Gastrocnemius medialis (tissue), 4 donors: ENCODE results near the gene FAM117A. TPM values are rescaled to one million over a fixed set of nuclear protein-coding genes. Genes with fewer than 3 reads are reported as not detected.

Experiments
- ATAC-seq, 2 donors: fragments of 150-250 bp; one replicate each; pipeline ENCODE4 v1.9.1; 2016
- DNase-seq, 2 donors: peaks; one replicate each; pipeline ENCODE4 v3.0.0-alpha.2; 2019
- H3K27ac ChIP-seq, 4 donors: fragments of 200-600 bp; sonication (generic); 1 replicate in 1 of 4; 2 replicates in 3 of 4; pipeline ENCODE4 v1.5.1; 2016 to 2018; ENCODE audit warnings: mild to moderate bottlenecking in 2 of 4, moderate library complexity in 1 of 4
- H3K27me3 ChIP-seq, 3 donors: fragments of 200-600 bp; sonication (generic) in 2 of 3; 1 replicate in 1 of 3; 2 replicates in 2 of 3; pipeline versions ENCODE4 v1.5.1 to v1.6.0; 2016 to 2019; ENCODE audit warnings: mild to moderate bottlenecking in 1 of 3, moderate library complexity in 1 of 3
- H3K36me3 ChIP-seq, 2 donors: fragments of 200-600 bp; sonication (generic) in 1 of 2; one replicate each; pipeline ENCODE4 v1.5.1; 2017 to 2018
- H3K4me1 ChIP-seq, 2 donors: fragments of 200-600 bp; sonication (generic) in 1 of 2; one replicate each; pipeline ENCODE4 v1.5.1; 2016 to 2017; ENCODE audit warnings: mild to moderate bottlenecking in 2 of 2
- H3K4me3 ChIP-seq, 4 donors: fragments of 200-600 bp; sonication (generic) in 3 of 4; 1 replicate in 1 of 4; 2 replicates in 3 of 4; pipeline ENCODE4 v1.5.1; 2016 to 2019; ENCODE audit warnings: mild to moderate bottlenecking in 2 of 4
- H3K9me3 ChIP-seq, 3 donors: fragments of 200-600 bp; sonication (generic) in 2 of 3; 1 replicate in 1 of 3; 2 replicates in 2 of 3; pipeline ENCODE4 v1.5.1; 2016 to 2019
- POLR2A ChIP-seq, 2 donors: fragments of 450-650 bp; IDR thresholded peaks; one replicate each; pipeline ENCODE4 v1.6.1; 2017; ENCODE audit warnings: antibody characterized with exemption in 2 of 2, mild to moderate bottlenecking in 2 of 2, moderate library complexity in 2 of 2
- in situ Hi-C, 4 donors: fragments of 200-750 bp; cut with MboI; loops; one replicate each; pipeline versions ENCODE4 v1.15.0 to v1.8.0; 2017; ENCODE audit warnings: low sequenced_read_pairs in 4 of 4
- intact Hi-C: fragments of 100-400 bp; cut with DNase I; formaldehyde crosslinking; loops from one replicate; pipeline ENCODE4 v1.15.1; 2023; ENCODE audit warnings: low total_unique reads
- total RNA-seq, 4 donors: library from RNA; depleted of rRNA; stranded (reverse); fragments of >200 nt; gene quantifications; one replicate each; pipeline versions ENCODE4 v1.1.0 to v1.2.3, GENCODE V29; 2016
- TF ChIP-seq, protein P1 (sequence below), 5 experiments: fragments of 450-650 bp in 3 of 5; fragments of 200-600 bp in 2 of 5; sonication (generic) in 2 of 5; IDR thresholded peaks in 4 of 5; conservative IDR thresholded peaks in 1 of 5; 1 replicate in 4 of 5; 2 replicates in 1 of 5; pipeline ENCODE4 v1.5.1; 2016 to 2019; ENCODE audit warnings: antibody characterized with exemption in 5 of 5, mild to moderate bottlenecking in 3 of 5, moderate library complexity in 3 of 5

Gene FAM117A
- total RNA-seq, 4 donors from 2014 or later, result 2.6 to 4.9 (median 3.3) TPM

DNA sequence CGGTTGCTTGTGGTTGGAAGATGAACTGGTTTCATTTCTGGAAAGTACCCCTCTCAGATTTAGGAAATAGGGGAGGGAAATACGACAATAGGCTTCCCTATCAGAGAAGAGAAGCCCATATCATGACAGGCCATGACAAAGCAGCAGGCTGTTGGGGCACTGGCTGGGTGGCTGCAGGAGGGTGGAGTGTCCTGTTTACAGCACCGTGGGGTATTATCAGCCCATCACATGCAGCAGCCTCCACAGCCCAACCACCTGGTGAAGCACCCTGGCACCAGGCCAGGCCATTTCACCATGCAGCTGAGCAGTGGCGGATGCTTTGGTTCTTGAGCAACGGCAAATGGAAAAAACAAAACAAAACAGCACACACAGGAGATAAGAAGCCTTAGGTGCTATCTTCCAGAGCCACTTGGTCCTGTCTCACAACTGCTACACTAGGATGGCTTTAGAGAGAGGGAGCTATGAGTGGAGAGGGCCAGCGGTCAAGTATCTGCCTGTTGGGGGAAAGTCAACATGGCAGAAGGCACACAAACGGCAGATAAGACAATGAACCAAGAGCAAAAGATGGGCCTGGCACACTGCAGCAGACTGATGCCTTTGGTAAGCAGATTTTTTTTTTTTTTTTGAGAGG lies 24.2 kb downstream of the FAM117A start:
- intact Hi-C loops, result no loop called here
- H3K27ac ChIP-seq, result peak overlapping the region; percentile 27 to 72 (median 50)
- H3K27me3 ChIP-seq, result no peaks in the 10 kb centered on the region
- peak; percentile 72 to 81 for ATAC-seq
- no peak overlapping the region for H3K4me3 ChIP-seq
- peak; percentile 81 to 89 for DNase-seq
- in situ Hi-C loops, result no loop called here
- no peaks in the 10 kb centered on the region for H3K9me3 ChIP-seq
- no peaks in the 10 kb centered on the region for H3K36me3 ChIP-seq
- H3K4me1 ChIP-seq, result peaks cover 32 to 48% of the 10 kb centered on the region in 2 donors
- TF ChIP-seq POLR2A (IDR thresholded peaks at IDR 0.05), result peak in 1 of 2 donors; percentile 12
- TF ChIP-seq, protein P1, sequence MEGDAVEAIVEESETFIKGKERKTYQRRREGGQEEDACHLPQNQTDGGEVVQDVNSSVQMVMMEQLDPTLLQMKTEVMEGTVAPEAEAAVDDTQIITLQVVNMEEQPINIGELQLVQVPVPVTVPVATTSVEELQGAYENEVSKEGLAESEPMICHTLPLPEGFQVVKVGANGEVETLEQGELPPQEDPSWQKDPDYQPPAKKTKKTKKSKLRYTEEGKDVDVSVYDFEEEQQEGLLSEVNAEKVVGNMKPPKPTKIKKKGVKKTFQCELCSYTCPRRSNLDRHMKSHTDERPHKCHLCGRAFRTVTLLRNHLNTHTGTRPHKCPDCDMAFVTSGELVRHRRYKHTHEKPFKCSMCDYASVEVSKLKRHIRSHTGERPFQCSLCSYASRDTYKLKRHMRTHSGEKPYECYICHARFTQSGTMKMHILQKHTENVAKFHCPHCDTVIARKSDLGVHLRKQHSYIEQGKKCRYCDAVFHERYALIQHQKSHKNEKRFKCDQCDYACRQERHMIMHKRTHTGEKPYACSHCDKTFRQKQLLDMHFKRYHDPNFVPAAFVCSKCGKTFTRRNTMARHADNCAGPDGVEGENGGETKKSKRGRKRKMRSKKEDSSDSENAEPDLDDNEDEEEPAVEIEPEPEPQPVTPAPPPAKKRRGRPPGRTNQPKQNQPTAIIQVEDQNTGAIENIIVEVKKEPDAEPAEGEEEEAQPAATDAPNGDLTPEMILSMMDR (IDR thresholded peaks at IDR 0.05 in 4 of 5, conservative IDR thresholded peaks at IDR 0.05 in 1 of 5), result no peak

DNA sequence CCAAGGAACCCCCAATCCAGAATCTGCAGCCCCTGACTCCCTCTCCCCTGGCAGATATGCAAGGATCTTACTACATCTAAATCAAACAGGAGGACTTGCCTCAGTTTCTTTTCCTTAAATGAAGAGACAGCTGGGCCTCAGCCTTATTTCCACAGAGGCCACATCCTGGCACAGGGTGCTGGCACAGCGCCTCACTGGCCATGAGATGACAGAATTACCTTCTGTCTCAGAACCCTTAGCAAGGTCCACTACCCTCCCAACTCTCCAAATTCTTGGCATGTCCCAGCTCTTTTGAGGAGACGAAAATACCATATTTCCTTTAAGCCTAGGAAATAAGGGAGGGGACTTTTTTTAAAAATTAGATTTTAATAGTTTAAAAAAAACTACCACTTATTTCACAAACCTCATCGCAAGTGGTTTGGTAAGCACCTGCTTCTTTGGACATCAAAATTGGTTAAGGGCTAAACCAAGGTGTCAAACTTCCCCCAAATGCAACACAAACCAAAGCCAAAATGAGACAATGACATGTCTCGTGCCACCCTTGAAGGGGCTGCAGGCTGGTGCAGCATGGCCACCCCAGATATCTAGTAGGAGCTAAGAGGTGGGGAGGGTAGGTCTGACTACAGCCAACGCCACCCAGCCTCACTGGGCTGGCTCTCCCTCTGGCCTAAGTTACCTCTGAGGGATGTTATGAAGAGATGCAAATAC lies 25.3 kb downstream of the FAM117A start:
- ATAC-seq, result peak in 1 of 2 donors; percentile 67
- no peaks in the 10 kb centered on the region for H3K9me3 ChIP-seq
- H3K4me3 ChIP-seq, result no peak overlapping the region
- TF ChIP-seq, protein P1 (IDR thresholded peaks at IDR 0.05 in 4 of 5, conservative IDR thresholded peaks at IDR 0.05 in 1 of 5), result no peak
- no peak for TF ChIP-seq POLR2A (IDR thresholded peaks at IDR 0.05)
- peak; percentile 34 to 62 for DNase-seq
- H3K27ac ChIP-seq, result peak overlapping the region in 3 of 4 donors; percentile 27 to 51 (median 50)
- intact Hi-C loops, result no loop called here
- peaks cover 32 to 48% of the 10 kb centered on the region in 2 donors for H3K4me1 ChIP-seq
- in situ Hi-C loops, result no loop called here
- H3K36me3 ChIP-seq, result no peaks in the 10 kb centered on the region
- no peaks in the 10 kb centered on the region for H3K27me3 ChIP-seq

DNA sequence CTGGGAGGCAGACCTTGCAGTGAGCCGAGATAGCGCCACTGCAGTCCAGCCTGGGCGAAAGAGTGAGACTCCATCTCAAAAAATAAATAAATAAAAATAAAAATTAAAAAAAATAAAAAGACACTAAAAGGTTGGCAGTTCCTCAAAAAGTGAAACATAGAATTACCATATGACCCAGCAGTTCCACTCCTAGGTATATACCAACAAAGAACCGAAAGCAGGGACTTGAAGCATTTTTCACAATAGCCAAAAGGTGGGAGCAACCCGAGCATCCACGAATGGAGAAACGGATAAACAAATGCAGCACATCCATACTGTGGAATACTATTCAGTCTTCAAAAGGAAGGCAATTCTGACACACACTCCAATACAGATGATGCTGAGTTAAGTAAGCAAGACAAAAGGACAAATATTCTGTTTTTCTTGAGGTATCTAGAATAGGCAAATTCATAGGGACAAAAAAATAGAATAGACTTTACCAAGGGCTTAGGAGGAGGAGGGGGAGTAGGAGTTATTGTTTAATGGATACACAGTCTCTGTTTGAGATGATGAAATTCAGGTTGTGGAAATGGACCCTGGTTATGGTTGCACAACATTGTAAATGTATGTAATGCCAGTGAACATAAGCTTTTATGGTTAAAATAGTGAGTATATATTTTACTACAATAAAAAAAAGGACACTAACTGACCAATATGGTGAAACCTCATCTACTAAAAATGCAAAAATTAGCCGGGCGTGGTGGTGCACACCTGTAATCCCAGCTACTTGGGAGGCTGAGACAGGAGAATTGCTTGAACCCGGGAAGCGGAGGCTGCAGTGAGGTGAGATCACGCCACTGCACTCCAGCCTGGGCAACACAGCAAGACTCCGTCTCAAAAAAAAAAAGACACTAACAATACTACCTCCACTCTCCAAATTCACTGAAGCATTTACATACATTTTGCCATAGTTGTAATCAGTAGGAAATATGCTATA lies 29.1 kb downstream of the FAM117A start:
- Histone ChIP-seq H3K4me3 (no peak overlapping the region), H3K27me3 (no peaks in the 10 kb centered on the region), H3K36me3 (no peaks in the 10 kb centered on the region), H3K4me1 (peaks cover 30 to 33% of the 10 kb centered on the region in 2 donors), H3K9me3 (no peaks in the 10 kb centered on the region), H3K27ac (no peak overlapping the region)
- ATAC-seq, result no peak
- intact Hi-C loops, result no loop called here
- in situ Hi-C loops, result no loop called here
- TF ChIP-seq POLR2A (IDR thresholded peaks at IDR 0.05), result no peak
- TF ChIP-seq, protein P1 (IDR thresholded peaks at IDR 0.05 in 4 of 5, conservative IDR thresholded peaks at IDR 0.05 in 1 of 5), result no peak
- DNase-seq, result no peak

DNA sequence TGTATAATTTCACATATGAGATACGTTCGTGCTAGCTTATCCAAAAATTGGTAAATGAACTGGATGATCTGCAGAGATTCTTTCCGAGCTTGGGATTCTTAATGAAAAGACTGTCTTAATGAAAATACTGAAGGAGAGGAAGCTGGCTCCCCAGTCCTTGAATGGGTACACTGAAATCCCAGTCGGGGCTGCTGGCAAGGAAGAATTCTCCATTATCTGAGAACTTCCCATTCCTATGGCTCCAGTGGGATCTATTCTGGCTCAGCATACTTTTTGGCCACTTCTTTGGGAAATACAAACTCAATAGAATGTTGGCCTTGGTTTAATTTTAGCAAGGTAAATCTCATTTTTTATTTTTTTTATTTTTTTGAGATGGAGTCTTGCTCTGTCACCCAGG lies 32.5 kb downstream of the FAM117A start:
- Histone ChIP-seq H3K4me1 (peaks cover 23 to 33% of the 10 kb centered on the region in 2 donors), H3K9me3 (no peaks in the 10 kb centered on the region), H3K27ac (peak overlapping the region in 2 of 4 donors; percentile 55 to 59), H3K27me3 (no peaks in the 10 kb centered on the region), H3K36me3 (no peaks in the 10 kb centered on the region), H3K4me3 (no peak overlapping the region)
- intact Hi-C loops (no loop called here), in situ Hi-C loops (no loop called here)
- TF ChIP-seq POLR2A (IDR thresholded peaks at IDR 0.05), result no peak
- TF ChIP-seq, protein P1 (IDR thresholded peaks at IDR 0.05 in 4 of 5, conservative IDR thresholded peaks at IDR 0.05 in 1 of 5), result no peak
- ATAC-seq (no peak), DNase-seq (no peak)
